Heart right ventricle (tissue), 16 donors: ENCODE data around the gene TUBA8. TPM values are rescaled to one million over a fixed set of nuclear protein-coding genes. Genes with fewer than 3 reads are reported as not detected.
A peak's percentile ranks its signal among the peaks of the same experiment; 100 is the strongest.
"Not testable (repeated sequence)": the region's sequence is repeated elsewhere in the genome, so short reads cannot be mapped to it uniquely, and the experiment has no call there.

ENCODE experiments used
- ATAC-seq, 8 donors: fragments of 200-7000 bp; cut with Tn5 transposase; one replicate each; pipeline ENCODE4 v1.9.1; 2020; ENCODE audit warnings: mild to moderate bottlenecking in 8 of 8, moderate library complexity in 8 of 8, moderate number of reproducible peaks in 1 of 8
- DNase-seq, 2 donors: peaks; one replicate each; pipeline ENCODE4 v3.0.0-alpha.2; 2020
- H3K27ac ChIP-seq, 10 donors: fragments of 200-600 bp; sonication (generic) in 2 of 10; one replicate each; pipeline versions ENCODE4 v1.5.0 to v1.8.0; 2020 to 2022; ENCODE audit warnings: mild to moderate bottlenecking in 3 of 10
- H3K27me3 ChIP-seq, 7 donors: fragments of 200-600 bp; one replicate each; pipeline ENCODE4 v1.8.0; 2021 to 2022; ENCODE audit warnings: mild to moderate bottlenecking in 2 of 7
- H3K36me3 ChIP-seq, 9 donors: fragments of 200-600 bp; sonication (generic) in 1 of 9; one replicate each; pipeline versions ENCODE4 v1.5.0 to v1.8.0; 2020 to 2022; ENCODE audit warnings: mild to moderate bottlenecking in 2 of 9
- H3K4me1 ChIP-seq, 9 donors: fragments of 200-600 bp; sonication (generic) in 1 of 9; one replicate each; pipeline versions ENCODE4 v1.5.0 to v1.8.0; 2020 to 2022; ENCODE audit warnings: mild to moderate bottlenecking in 4 of 9
- H3K4me3 ChIP-seq, 10 donors: fragments of 200-600 bp; sonication (generic) in 2 of 10; one replicate each; pipeline versions ENCODE4 v1.5.0 to v1.8.0; 2020 to 2022; ENCODE audit warnings: mild to moderate bottlenecking in 7 of 10, moderate library complexity in 2 of 10
- H3K9me3 ChIP-seq, 11 donors: fragments of 200-600 bp in 10 of 11; sonication (generic) in 2 of 11; one replicate each; pipeline versions ENCODE4 v1.5.0 to v1.8.0; 2013 to 2022; ENCODE audit warnings: mild to moderate bottlenecking in 2 of 11, control low read depth in 1 of 11, moderate library complexity in 1 of 11
- CTCF ChIP-seq, 9 donors: fragments of 200-600 bp; sonication (generic) in 2 of 9; IDR thresholded peaks; one replicate each; pipeline versions ENCODE4 v1.5.0 to v1.8.0; 2021 to 2022; ENCODE audit warnings: antibody characterized with exemption in 9 of 9, mild to moderate bottlenecking in 5 of 9, moderate library complexity in 1 of 9
- WGBS, 2 donors: extraction: QIAGEN DNeasy Blood & Tissue Kit; methylation state at CpG; one replicate each; pipeline ENCODE4 v1.1.7; 2013; ENCODE audit warnings: inconsistent platforms in 1 of 2; 5-methylcytosine and 5-hydroxymethylcytosine counted together
- intact Hi-C, 10 donors: fragments of 100-400 bp; cut with DNase I; formaldehyde crosslinking; loops; one replicate each; pipeline versions ENCODE4 v1.11.1 to v1.14.2; 2022
- polyA plus RNA-seq, 2 donors: library from polyadenylated mRNA; stranded (reverse); fragments of 200-250 nt; gene quantifications; one replicate each; pipeline ENCODE4 v1.2.3, GENCODE V29; 2013
- total RNA-seq, 10 donors: library from RNA; stranded (reverse); fragmentation: NEBNext Ultra II Directional in 3 of 10; extraction: Animal tissue kit (Norgen Biotek cat#: 25700) in 3 of 10; gene quantifications; one replicate each; pipeline versions ENCODE4 v1.2.1 to v1.2.4, GENCODE V29; 2021 to 2023
- donor health status: Arrhythmogenic right ventricular cardiomyopathy.
- donor health status: ischemic (EF 13 %, LVEDD 7.1; RV severe dilation, severe dysfunction).
- donor health status: healthy with polysubstance abuse.
- donor health status: DM: no; HTN: yes; CAD: no.
- donor health status: DM: no; HTN: no; CAD: no.
- donor health status: ischemic (EF 25% LVEDD 6.9; RV normal size, moderate dysfunction).
- donor health status: ischemic (EF 25% LVEDD 5.7; RV mildly dilated, moderate dysfunction).
- donor health status: healthy.
- donor health status: DM: yes; HTN: yes; CAD: no.
- donor health status: Ischemic cardiomyopathy.
- donor health status: ischemic (EF 35%, LVEDD 5.7; RV mildly dilated, moderate dysfunction).
- donor health status: nonischemic (EF 11% LVEDD 7.7; RV severe dilation, severe dysfunction).
- donor health status: DM: yes; HTN: yes; CAD: no.
- donor health status: PGD.
- donor health status: ischemic (EF 29% LVEDD 5.4; RV normal size, mild dysfunction).
- donor health status: nonischemic (EF 23%, LVEDD 6.1; RV moderate dilation, normal function).

TUBA8 gene
- total and polyA plus RNA-seq, 12 donors, result 44.9 to 183 (median 109) TPM

- Histone ChIP-seq H3K27ac (peak overlapping the region in 7 of 10 donors; percentile 70 to 94 (median 87)), H3K36me3 (peaks cover 0 to 23% (median 6%) of the 10 kb centered on the region in 9 donors), H3K4me3 (no peak overlapping the region), H3K27me3 (no peaks in the 10 kb centered on the region), H3K4me1 (peaks cover 0 to 57% (median 27%) of the 10 kb centered on the region in 9 donors), H3K9me3 (no peaks in the 10 kb centered on the region)
- TF ChIP-seq CTCF (IDR thresholded peaks at IDR 0.05), result no peak
- WGBS, 2 donors, result 90 to 93% methylated on average over 4 of the region's 4 CpGs
- ATAC-seq (no peak), DNase-seq (no peak)
- intact Hi-C loops, result no loop called here
These were observed 10.2 kb downstream of the TUBA8 start for GRCh38 chr22:18120857-18121256.

GRCh38 chr22:18121506-18121905, 10.9 kb downstream of the TUBA8 start:
- Histone ChIP-seq H3K27ac (peak overlapping the region in 3 of 10 donors; percentile 1 to 94 (median 70)), H3K4me3 (no peak overlapping the region), H3K36me3 (peaks cover 0 to 29% (median 6%) of the 10 kb centered on the region in 9 donors), H3K9me3 (no peaks in the 10 kb centered on the region), H3K4me1 (peaks cover 0 to 50% (median 24%) of the 10 kb centered on the region in 9 donors), H3K27me3 (no peaks in the 10 kb centered on the region)
- TF ChIP-seq CTCF (IDR thresholded peaks at IDR 0.05), result no peak
- intact Hi-C loops, result no loop called here
- no peak for ATAC-seq
- 79 to 84% methylated on average over 13 of the region's 13 CpGs for WGBS, 2 donors
- no peak for DNase-seq

GRCh38 chr22:18121954-18122554, 11.4 kb downstream of the TUBA8 start:
- WGBS, 2 donors, result 83 to 89% methylated on average over 5 of the region's 5 CpGs
- H3K4me1 ChIP-seq, result peaks cover 0 to 45% (median 19%) of the 10 kb centered on the region in 9 donors
- TF ChIP-seq CTCF (IDR thresholded peaks at IDR 0.05), result no peak

GRCh38 chr22:18123476-18124025, 12.9 kb downstream of the TUBA8 start:
- Histone ChIP-seq H3K4me1 (peaks cover 0 to 31% (median 17%) of the 10 kb centered on the region in 9 donors), H3K36me3 (peaks cover 0 to 43% (median 12%) of the 10 kb centered on the region in 9 donors)
- 95 to 99% methylated on average over 19 of the region's 19 CpGs for WGBS, 2 donors
- DNase-seq, ATAC-seq, intact Hi-C loops, H3K9me3 ChIP-seq, H3K27ac ChIP-seq, H3K27me3 ChIP-seq, H3K4me3 ChIP-seq: not testable (repeated sequence)

More at GRCh38 chr22:18121954-18122554, 11.4 kb downstream of the TUBA8 start:
- H3K36me3 ChIP-seq, result peaks cover 0 to 35% (median 12%) of the 10 kb centered on the region in 9 donors
- no peak overlapping the region for H3K4me3 ChIP-seq
- H3K9me3 ChIP-seq, result no peaks in the 10 kb centered on the region
- intact Hi-C loops, result no loop called here
- ATAC-seq (no peak), DNase-seq (no peak)
- H3K27me3 ChIP-seq, result no peaks in the 10 kb centered on the region
- H3K27ac ChIP-seq, result no peak overlapping the region

GRCh38 chr22:18126606-18127005, 16.0 kb downstream of the TUBA8 start:
- intact Hi-C loops, result no loop called here
- Histone ChIP-seq H3K27ac (no peak overlapping the region), H3K4me3 (no peak overlapping the region), H3K9me3 (no peaks in the 10 kb centered on the region), H3K27me3 (no peaks in the 10 kb centered on the region), H3K4me1 (peaks cover 0 to 10% (median 5%) of the 10 kb centered on the region in 9 donors), H3K36me3 (peaks cover 0 to 60% (median 16%) of the 10 kb centered on the region in 9 donors)
- WGBS, 2 donors, result 96 to 98% methylated on average over 18 of the region's 18 CpGs
- ATAC-seq (no peak), DNase-seq (no peak)
- no peak for TF ChIP-seq CTCF (IDR thresholded peaks at IDR 0.05)
